Measurements from ENCODE around the gene FLAD1. TPM values are rescaled to one million over a fixed set of nuclear protein-coding genes. Genes with fewer than 3 reads are reported as not detected.

FLAD1 gene
- 74.3 TPM for polyA plus RNA-seq (2013, experiment 1 of 2)
- polyA plus RNA-seq (2013, experiment 2 of 2) = 74.9 TPM

DNA sequence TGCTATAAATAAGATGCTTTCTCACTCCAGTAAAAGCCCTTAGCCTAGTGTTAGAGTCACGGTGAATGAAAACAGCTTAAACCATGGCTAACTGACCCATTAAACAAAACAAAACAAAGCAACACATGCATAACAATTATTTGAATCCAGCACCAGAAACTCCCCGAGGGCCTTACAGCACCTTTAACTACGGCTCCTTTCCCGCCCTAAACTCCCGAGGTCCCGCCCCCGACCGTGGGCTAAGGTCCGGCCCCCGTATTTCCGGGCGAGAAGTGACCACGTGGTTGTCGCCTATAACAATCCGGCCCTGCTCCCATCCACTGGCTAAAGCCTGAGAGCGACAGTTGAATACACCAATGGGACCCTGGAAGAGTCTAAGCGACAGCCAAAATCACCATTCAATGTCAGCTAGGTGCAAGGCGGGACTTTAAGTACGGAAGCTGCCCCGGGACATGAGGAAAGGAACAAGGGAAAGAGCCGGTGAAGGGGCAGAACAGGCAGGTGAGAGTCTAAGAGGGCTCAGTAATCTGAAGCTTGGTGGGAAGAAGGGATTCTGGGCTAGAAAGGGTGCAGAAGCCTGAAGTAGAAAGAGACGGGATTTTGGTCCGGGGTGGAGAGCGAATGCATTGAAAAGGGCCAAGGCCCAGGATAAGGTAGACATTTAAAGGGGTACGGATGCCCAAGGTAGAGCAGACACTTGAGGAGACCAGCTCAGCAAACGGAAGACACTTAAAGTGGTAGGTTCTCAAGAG lies at the start of gene FLAD1:
Gene FLAD1, plus strand, starts transcription at position 448 of the 752 bp plus-strand sequence. CDS start 351 bp downstream, outside the sequence.
- no peak within 1 kb of the TSS for H4K5ac ChIP-seq (ENCODE audit: low read length)
- peak within 1 kb of the TSS; percentile 12 for H2AK5ac ChIP-seq (ENCODE audit: low read length)
- H4K8ac ChIP-seq (ENCODE audit: low read depth, low read length) = no peak within 1 kb of the TSS
- peaks cover 7% of the 10 kb centered on the region for H3K79me1 ChIP-seq (ENCODE audit: low read length)
- H3K4ac ChIP-seq (ENCODE audit: low read depth, low read length) = peak within 1 kb of the TSS; percentile 74
- H2BK120ac ChIP-seq (ENCODE audit: low read depth, low read length) = no peak within 1 kb of the TSS
- H2BK15ac ChIP-seq (replicated peaks; ENCODE audit: low read depth) = no peak within 1 kb of the TSS
- no peaks in the 10 kb centered on the region for H3K4me1 ChIP-seq (ENCODE audit: control insufficient read depth, low read depth, low read length)
- WGBS (ENCODE audit: extremely low coverage, insufficient coverage, low lambda C conversion rate) = no CpG with 5 or more reads among the region's 26 CpGs
- peak within 1 kb of the TSS; percentile 83 for H3K4me2 ChIP-seq (ENCODE audit: low read length)
- no peaks in the 10 kb centered on the region for H3K27me3 ChIP-seq (ENCODE audit: insufficient read depth, low read length, poor library complexity)
- peak within 1 kb of the TSS; percentile 67 for H3K4me3 ChIP-seq (ENCODE audit: low read length)
- H3K18ac ChIP-seq (ENCODE audit: low read length) = peak within 1 kb of the TSS; percentile 77
- peak within 1 kb of the TSS; percentile 93 for H3K56ac ChIP-seq (ENCODE audit: low read length)
- H3K9ac ChIP-seq (ENCODE audit: low read length) = peak within 1 kb of the TSS; percentile 81
- H3K36me3 ChIP-seq (ENCODE audit: control insufficient read depth, insufficient read depth, low read length) = peaks cover 8% of the 10 kb centered on the region
- H3K27ac ChIP-seq (ENCODE audit: low read depth, low read length) = peak within 1 kb of the TSS; percentile 19
- H2BK5ac ChIP-seq (ENCODE audit: low read length) = peak within 1 kb of the TSS; percentile 66
- H3K23ac ChIP-seq (ENCODE audit: low read length) = no peak within 1 kb of the TSS
- H3K79me2 ChIP-seq (ENCODE audit: control insufficient read depth, insufficient read depth, low read length) = peaks cover 25% of the 10 kb centered on the region
- peak; percentile 100 for DNase-seq

DNA sequence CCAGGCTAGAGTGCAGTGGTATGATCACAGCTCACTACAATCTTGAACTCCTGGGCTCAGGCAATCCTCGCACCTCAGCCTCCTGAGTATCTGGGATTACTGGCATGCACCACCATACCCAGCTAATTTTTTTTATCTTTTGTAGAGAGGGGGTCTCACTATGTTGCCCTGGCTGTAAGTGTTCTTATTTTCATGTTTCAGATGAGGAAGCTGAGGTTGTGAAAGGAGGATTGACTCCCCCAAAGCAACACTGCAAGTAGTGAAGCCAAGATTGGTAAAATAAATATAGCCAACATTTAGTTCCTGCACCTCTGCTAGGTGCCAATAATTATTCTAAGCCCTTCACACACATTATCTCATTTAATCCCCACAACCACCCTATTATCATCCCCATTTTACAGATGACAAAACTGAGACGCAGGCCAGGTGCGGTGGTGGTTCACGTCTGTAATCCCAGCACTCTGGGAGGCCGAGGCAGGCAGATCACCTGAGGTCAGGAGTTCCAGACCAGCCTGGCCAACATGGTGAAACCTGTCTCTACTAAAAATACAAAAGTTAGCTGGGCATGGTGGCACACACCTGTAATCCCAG lies 48.7 kb upstream of the FLAD1 start:
- H3K18ac ChIP-seq (ENCODE audit: low read length) = no peak overlapping the region
- no peak overlapping the region for H3K56ac ChIP-seq (ENCODE audit: low read length)
- no peaks in the 10 kb centered on the region for H3K4me1 ChIP-seq (ENCODE audit: control insufficient read depth, low read depth, low read length)

DNA sequence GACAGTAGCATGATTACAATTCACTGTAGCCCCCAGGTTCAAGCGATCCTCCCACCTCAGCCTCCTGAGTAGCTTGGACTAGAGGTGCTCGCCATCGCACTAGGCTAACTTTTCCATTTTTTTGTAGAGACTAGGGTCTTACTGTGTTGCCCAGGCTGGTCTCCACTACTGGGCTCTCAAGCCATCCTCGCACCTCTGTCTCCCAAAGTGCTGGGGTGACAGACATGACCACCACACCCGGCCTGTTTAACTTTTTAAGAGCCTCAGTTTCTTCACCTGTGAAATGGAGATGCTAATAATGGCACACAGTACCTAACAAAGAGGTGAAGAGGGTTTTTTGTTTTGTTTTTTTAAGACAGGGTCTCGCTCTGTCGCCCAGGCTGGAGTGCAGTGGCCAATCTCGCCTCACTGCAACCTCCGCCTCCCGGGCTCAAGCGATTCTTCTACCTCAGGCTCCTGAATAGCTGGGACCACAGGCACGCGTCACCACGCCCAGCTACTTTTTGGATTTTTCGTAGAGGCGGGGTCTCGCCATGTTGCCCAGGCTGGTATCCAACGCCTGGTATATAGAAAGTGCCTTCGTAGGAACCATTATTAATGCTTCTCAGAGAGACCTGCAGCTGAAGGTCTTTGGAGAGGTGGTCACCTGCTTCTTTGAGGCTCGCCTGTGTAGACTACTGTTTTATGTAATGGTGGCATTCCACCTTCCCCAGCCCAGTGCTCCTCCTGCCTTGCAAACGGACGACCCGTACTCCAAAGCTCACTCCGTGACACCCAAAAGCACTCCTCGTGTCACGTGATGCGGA lies 47.2 kb upstream of the FLAD1 start:
- Histone ChIP-seq H3K4ac (ENCODE audit: low read depth, low read length) (no peak overlapping the region), H4K8ac (ENCODE audit: low read depth, low read length) (no peak overlapping the region), H3K56ac (ENCODE audit: low read length) (peak overlapping the region; percentile 98), H3K27ac (ENCODE audit: low read depth, low read length) (no peak overlapping the region), H3K36me3 (ENCODE audit: control insufficient read depth, insufficient read depth, low read length) (no peaks in the 10 kb centered on the region), H4K5ac (ENCODE audit: low read length) (no peak overlapping the region), H3K18ac (ENCODE audit: low read length) (no peak overlapping the region), H3K79me2 (ENCODE audit: control insufficient read depth, insufficient read depth, low read length) (no peaks in the 10 kb centered on the region), H3K4me2 (ENCODE audit: low read length) (peak overlapping the region; percentile 68), H3K27me3 (ENCODE audit: insufficient read depth, low read length, poor library complexity) (no peaks in the 10 kb centered on the region), H2AK5ac (ENCODE audit: low read length) (no peak overlapping the region), H3K4me3 (ENCODE audit: low read length) (peak overlapping the region; percentile 60), H3K4me1 (ENCODE audit: control insufficient read depth, low read depth, low read length) (peaks cover 4% of the 10 kb centered on the region), H3K23ac (ENCODE audit: low read length) (no peak overlapping the region), H2BK5ac (ENCODE audit: low read length) (no peak overlapping the region), H3K79me1 (ENCODE audit: low read length) (no peaks in the 10 kb centered on the region), H3K9ac (ENCODE audit: low read length) (peak overlapping the region; percentile 85), H2BK15ac (replicated peaks; ENCODE audit: low read depth) (no peak overlapping the region), H2BK120ac (ENCODE audit: low read depth, low read length) (no peak overlapping the region)
- no CpG with 5 or more reads among the region's 27 CpGs for WGBS (ENCODE audit: extremely low coverage, insufficient coverage, low lambda C conversion rate)
- no peak for DNase-seq

More for the DNA sequence above, 48.7 kb upstream of the FLAD1 start:
- no CpG with 5 or more reads among the region's 5 CpGs for WGBS (ENCODE audit: extremely low coverage, insufficient coverage, low lambda C conversion rate)
- no peak overlapping the region for H3K9ac ChIP-seq (ENCODE audit: low read length)
- no peaks in the 10 kb centered on the region for H3K79me2 ChIP-seq (ENCODE audit: control insufficient read depth, insufficient read depth, low read length)
- no peak overlapping the region for H3K4me3 ChIP-seq (ENCODE audit: low read length)
- no peak overlapping the region for H2AK5ac ChIP-seq (ENCODE audit: low read length)
- H3K4ac ChIP-seq (ENCODE audit: low read depth, low read length) = no peak overlapping the region
- no peak overlapping the region for H3K4me2 ChIP-seq (ENCODE audit: low read length)
- no peak overlapping the region for H4K5ac ChIP-seq (ENCODE audit: low read length)
- no peak overlapping the region for H2BK15ac ChIP-seq (replicated peaks; ENCODE audit: low read depth)
- no peak overlapping the region for H4K8ac ChIP-seq (ENCODE audit: low read depth, low read length)
- H3K27me3 ChIP-seq (ENCODE audit: insufficient read depth, low read length, poor library complexity) = no peaks in the 10 kb centered on the region
- H3K79me1 ChIP-seq (ENCODE audit: low read length) = no peaks in the 10 kb centered on the region
- H2BK120ac ChIP-seq (ENCODE audit: low read depth, low read length) = no peak overlapping the region
- no peak overlapping the region for H2BK5ac ChIP-seq (ENCODE audit: low read length)
- no peak for DNase-seq
- H3K27ac ChIP-seq (ENCODE audit: low read depth, low read length) = no peak overlapping the region
- H3K36me3 ChIP-seq (ENCODE audit: control insufficient read depth, insufficient read depth, low read length) = no peaks in the 10 kb centered on the region
- H3K23ac ChIP-seq (ENCODE audit: low read length) = no peak overlapping the region

DNA sequence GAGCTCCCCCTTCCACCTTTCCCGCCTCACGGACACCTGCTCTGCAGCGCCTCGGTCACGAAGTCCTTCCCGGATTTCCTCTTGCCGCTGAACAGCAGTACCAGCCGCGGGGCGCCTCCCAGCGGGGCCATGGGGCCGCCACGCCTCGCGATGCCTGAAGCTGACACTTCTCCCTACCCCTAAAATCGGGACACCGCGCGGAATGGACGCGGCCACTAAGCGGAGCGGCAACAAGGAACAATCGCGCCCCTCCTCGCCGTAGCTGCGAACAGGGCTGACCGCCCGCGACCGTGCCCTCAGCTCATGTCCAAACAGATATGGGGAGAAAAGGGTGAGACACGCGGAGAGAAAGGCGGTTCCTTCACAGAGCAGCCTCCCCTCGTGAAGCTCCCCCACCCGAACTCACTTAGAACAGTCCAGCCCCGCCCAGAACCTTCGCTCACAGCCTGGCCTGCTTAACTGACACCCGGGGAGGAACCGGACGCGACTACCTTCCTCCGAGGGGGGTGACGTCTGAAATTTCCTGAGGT lies 46.5 kb upstream of the FLAD1 start, which contains the start of gene PMVK:
Gene PMVK, minus strand, starts transcription at position 165 of the 530 bp plus-strand sequence. Its CDS starts 34 bp downstream, at position 131.
- peak within 1 kb of the TSS; percentile 98 for H3K56ac ChIP-seq (ENCODE audit: low read length)
- peak within 1 kb of the TSS; percentile 97 for H2BK5ac ChIP-seq (ENCODE audit: low read length)
- H3K4me3 ChIP-seq (ENCODE audit: low read length) = peak within 1 kb of the TSS; percentile 60
- H3K27me3 ChIP-seq (ENCODE audit: insufficient read depth, low read length, poor library complexity) = no peaks in the 10 kb centered on the region
- H3K4me1 ChIP-seq (ENCODE audit: control insufficient read depth, low read depth, low read length) = peaks cover 4% of the 10 kb centered on the region
- WGBS (ENCODE audit: extremely low coverage, insufficient coverage, low lambda C conversion rate) = no CpG with 5 or more reads among the region's 45 CpGs
- H2BK120ac ChIP-seq (ENCODE audit: low read depth, low read length) = no peak within 1 kb of the TSS
- H3K9ac ChIP-seq (ENCODE audit: low read length) = peak within 1 kb of the TSS; percentile 85
- peak within 1 kb of the TSS; percentile 40 for H3K27ac ChIP-seq (ENCODE audit: low read depth, low read length)
- no peaks in the 10 kb centered on the region for H3K79me2 ChIP-seq (ENCODE audit: control insufficient read depth, insufficient read depth, low read length)
- H2BK15ac ChIP-seq (replicated peaks; ENCODE audit: low read depth) = no peak within 1 kb of the TSS
- H4K5ac ChIP-seq (ENCODE audit: low read length) = no peak within 1 kb of the TSS
- H3K18ac ChIP-seq (ENCODE audit: low read length) = no peak within 1 kb of the TSS
- no peaks in the 10 kb centered on the region for H3K79me1 ChIP-seq (ENCODE audit: low read length)
- no peak within 1 kb of the TSS for H4K8ac ChIP-seq (ENCODE audit: low read depth, low read length)
- no peaks in the 10 kb centered on the region for H3K36me3 ChIP-seq (ENCODE audit: control insufficient read depth, insufficient read depth, low read length)
- no peak within 1 kb of the TSS for H3K4ac ChIP-seq (ENCODE audit: low read depth, low read length)
- peak within 1 kb of the TSS; percentile 95 for H3K4me2 ChIP-seq (ENCODE audit: low read length)
- no peak within 1 kb of the TSS for H3K23ac ChIP-seq (ENCODE audit: low read length)
- peak; percentile 97 for DNase-seq
- no peak within 1 kb of the TSS for H2AK5ac ChIP-seq (ENCODE audit: low read length)

DNA sequence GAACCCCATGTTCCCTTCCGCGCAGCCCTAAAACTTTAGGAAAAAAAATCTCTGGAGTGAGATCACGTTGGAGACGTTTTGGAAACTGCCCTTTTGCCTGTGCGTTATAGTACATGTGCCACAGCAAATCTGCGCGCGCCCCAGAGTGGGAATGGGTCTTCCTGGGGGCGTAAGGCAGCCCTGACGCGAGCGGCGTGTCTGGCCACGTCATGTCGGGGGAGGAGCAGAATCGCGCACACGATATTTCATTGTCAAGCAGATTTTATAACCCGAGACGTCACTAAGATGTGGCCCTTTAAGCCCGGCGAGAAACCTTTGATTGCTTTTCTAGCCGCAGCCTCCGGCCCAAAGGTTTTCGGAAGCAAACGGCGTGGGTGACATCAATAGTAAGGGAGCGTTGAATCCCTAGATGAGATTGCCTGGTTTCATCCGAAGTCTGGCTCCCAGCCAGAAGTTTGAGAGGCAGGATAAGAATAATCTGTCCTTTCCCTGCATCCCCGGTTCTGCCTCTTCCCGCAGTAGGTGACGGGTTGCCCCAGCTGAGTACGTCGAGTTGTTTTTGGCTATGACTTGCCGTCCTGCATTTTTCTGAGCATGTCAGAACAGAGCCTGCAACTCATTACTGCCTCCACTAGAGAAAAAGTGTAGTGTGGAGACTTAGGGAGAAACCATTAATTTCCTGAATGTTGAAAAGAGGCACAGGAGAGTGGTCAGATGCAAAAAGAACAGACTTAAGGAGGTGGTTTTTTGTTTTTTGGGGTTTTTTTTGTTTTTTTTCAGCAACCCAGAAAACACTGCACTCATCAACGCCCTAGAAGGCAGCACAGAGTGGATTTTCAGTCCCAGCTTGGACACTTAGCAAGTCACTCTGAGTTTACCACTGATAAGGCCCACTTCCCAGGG lies 45.8 kb upstream of the FLAD1 start:
- H3K27me3 ChIP-seq (ENCODE audit: insufficient read depth, low read length, poor library complexity) = no peaks in the 10 kb centered on the region
- H3K79me2 ChIP-seq (ENCODE audit: control insufficient read depth, insufficient read depth, low read length) = no peaks in the 10 kb centered on the region
- H3K4ac ChIP-seq (ENCODE audit: low read depth, low read length) = no peak overlapping the region
- no CpG with 5 or more reads among the region's 36 CpGs for WGBS (ENCODE audit: extremely low coverage, insufficient coverage, low lambda C conversion rate)
- peak overlapping the region; percentile 95 for H3K4me2 ChIP-seq (ENCODE audit: low read length)
- H3K4me3 ChIP-seq (ENCODE audit: low read length) = peak overlapping the region; percentile 37
- peak; percentile 91 for DNase-seq
- no peaks in the 10 kb centered on the region for H3K79me1 ChIP-seq (ENCODE audit: low read length)
- no peaks in the 10 kb centered on the region for H3K36me3 ChIP-seq (ENCODE audit: control insufficient read depth, insufficient read depth, low read length)
- peak overlapping the region; percentile 98 for H3K56ac ChIP-seq (ENCODE audit: low read length)
- no peak overlapping the region for H2BK120ac ChIP-seq (ENCODE audit: low read depth, low read length)
- no peak overlapping the region for H2BK5ac ChIP-seq (ENCODE audit: low read length)
- no peak overlapping the region for H4K5ac ChIP-seq (ENCODE audit: low read length)
- peak overlapping the region; percentile 28 for H3K27ac ChIP-seq (ENCODE audit: low read depth, low read length)
- no peak overlapping the region for H3K23ac ChIP-seq (ENCODE audit: low read length)
- peak overlapping the region; percentile 84 for H3K9ac ChIP-seq (ENCODE audit: low read length)
- no peak overlapping the region for H2AK5ac ChIP-seq (ENCODE audit: low read length)
- no peak overlapping the region for H2BK15ac ChIP-seq (replicated peaks; ENCODE audit: low read depth)
- no peak overlapping the region for H4K8ac ChIP-seq (ENCODE audit: low read depth, low read length)
- H3K18ac ChIP-seq (ENCODE audit: low read length) = no peak overlapping the region
- peaks cover 4% of the 10 kb centered on the region for H3K4me1 ChIP-seq (ENCODE audit: control insufficient read depth, low read depth, low read length)
